GM18511 (cell line): Measurements from ENCODE around the gene SKAP2.

Source experiments
- ATAC-seq: cut with Tn5 transposase; IDR thresholded peaks from one replicate; pipeline ENCODE4 v1.9.1; 2021; ENCODE audit warnings: mild to moderate bottlenecking, moderate library complexity; ENCODE audit not compliant: unreplicated experiment

Gene SKAP2

GRCh38 chr7:26698194-26698593 lies 166.2 kb downstream of the SKAP2 start:
- no peak for ATAC-seq

- ATAC-seq, result no peak
These were observed 167.4 kb downstream of the SKAP2 start for GRCh38 chr7:26696978-26697377.

- ATAC-seq, result no peak
These were observed 168.2 kb downstream of the SKAP2 start for GRCh38 chr7:26696161-26696560.

- no peak for ATAC-seq
These were observed 169.7 kb downstream of the SKAP2 start for GRCh38 chr7:26694713-26695112.

GRCh38 chr7:26694141-26694540 lies 170.2 kb downstream of the SKAP2 start:
- ATAC-seq, result no peak

- ATAC-seq, result no peak
These were observed 172.5 kb downstream of the SKAP2 start for GRCh38 chr7:26691886-26692285.

- ATAC-seq, result no peak
These were observed 173.0 kb downstream of the SKAP2 start for GRCh38 chr7:26691406-26691805.

- ATAC-seq, result no peak
These were observed 174.1 kb downstream of the SKAP2 start for GRCh38 chr7:26690135-26690805.

GRCh38 chr7:26688936-26689506 lies 175.4 kb downstream of the SKAP2 start:
- ATAC-seq, result peak; percentile 88

- no peak for ATAC-seq
These were observed 176.0 kb downstream of the SKAP2 start for GRCh38 chr7:26688388-26688787.

GRCh38 chr7:26687032-26687431 lies 177.4 kb downstream of the SKAP2 start:
- no peak for ATAC-seq

GRCh38 chr7:26686448-26686981 lies 177.9 kb downstream of the SKAP2 start:
- no peak for ATAC-seq

- ATAC-seq, result no peak
These were observed 178.8 kb downstream of the SKAP2 start for GRCh38 chr7:26685606-26686005.

GRCh38 chr7:26684447-26684846 lies 179.9 kb downstream of the SKAP2 start:
- ATAC-seq, result no peak

- ATAC-seq, result no peak
These were observed 181.1 kb downstream of the SKAP2 start for GRCh38 chr7:26683277-26683676.

- ATAC-seq, result no peak
These were observed 182.5 kb downstream of the SKAP2 start for GRCh38 chr7:26681819-26682418.

- ATAC-seq, result no peak
These were observed 183.8 kb downstream of the SKAP2 start for GRCh38 chr7:26680587-26680986.

- no peak for ATAC-seq
These were observed 189.1 kb downstream of the SKAP2 start for GRCh38 chr7:26675143-26675887.

GRCh38 chr7:26673858-26674257 lies 190.5 kb downstream of the SKAP2 start:
- no peak for ATAC-seq

GRCh38 chr7:26673271-26673670 lies 191.1 kb downstream of the SKAP2 start:
- ATAC-seq, result no peak

GRCh38 chr7:26670841-26671240 lies 193.5 kb downstream of the SKAP2 start:
- ATAC-seq, result no peak
